Upper lobe of left lung (tissue), 6 donors: ENCODE measurements around the gene FHIT. TPM values are rescaled to one million over a fixed set of nuclear protein-coding genes. Genes with fewer than 3 reads are reported as not detected.

Experiments
- ATAC-seq, 2 donors: fragments of 200-7000 bp; cut with Tn5 transposase; one replicate each; pipeline ENCODE4 v1.9.1; 2022; ENCODE audit warnings: mild to moderate bottlenecking in 2 of 2, moderate library complexity in 2 of 2; ENCODE audit not compliant: low FRiP score in 2 of 2
- DNase-seq, 2 donors: peaks; one replicate each; pipeline ENCODE4 v3.0.0-alpha.2; 2019 to 2020
- H3K27ac ChIP-seq, 4 donors: fragments of 200-600 bp; sonication (generic); one replicate each; pipeline ENCODE4 v1.5.1; 2016 to 2019
- H3K27me3 ChIP-seq, 4 donors: fragments of 200-600 bp; sonication (generic); one replicate each; pipeline ENCODE4 v1.5.1; 2017 to 2019
- H3K36me3 ChIP-seq, 4 donors: fragments of 200-600 bp; sonication (generic); one replicate each; pipeline ENCODE4 v1.5.1; 2016 to 2019
- H3K4me1 ChIP-seq, 4 donors: fragments of 200-600 bp; sonication (generic); one replicate each; pipeline ENCODE4 v1.5.1; 2018 to 2019
- H3K4me3 ChIP-seq, 4 donors: fragments of 200-600 bp; sonication (generic); one replicate each; pipeline ENCODE4 v1.5.1; 2017 to 2019; ENCODE audit warnings: mild to moderate bottlenecking in 2 of 4, moderate library complexity in 1 of 4
- H3K9me3 ChIP-seq, 4 donors: fragments of 200-600 bp; sonication (generic); one replicate each; pipeline ENCODE4 v1.5.1; 2018 to 2019
- CTCF ChIP-seq, 6 experiments: fragments of 450-650 bp in 4 of 6; fragments of 200-600 bp in 2 of 6; sonication (generic) in 2 of 6; IDR thresholded peaks; one replicate each; pipeline ENCODE4 v1.5.1; 2016 to 2019; ENCODE audit warnings: antibody characterized with exemption in 6 of 6
- EP300 ChIP-seq, 4 donors: sonication (generic); formaldehyde crosslinking; IDR thresholded peaks; one replicate each; pipeline ENCODE4 v1.5.1; 2017; ENCODE audit warnings: antibody characterized with exemption in 4 of 4, control low read depth in 2 of 4
- POLR2A ChIP-seq, 4 donors: fragments of 450-650 bp; IDR thresholded peaks; one replicate each; pipeline ENCODE4 v1.5.1; 2016 to 2017; ENCODE audit warnings: antibody characterized with exemption in 4 of 4, mild to moderate bottlenecking in 2 of 4
- POLR2AphosphoS5 ChIP-seq, 2 donors: sonication (generic); formaldehyde crosslinking; IDR thresholded peaks; one replicate each; pipeline ENCODE4 v1.5.1; 2017; ENCODE audit warnings: antibody characterized with exemption in 2 of 2
- WGBS, 2 donors: methylation state at CpG; one replicate each; pipeline ENCODE4 v1.1.5; 2017 to 2018; 5-methylcytosine and 5-hydroxymethylcytosine counted together
- total RNA-seq, 6 donors: library from RNA; depleted of rRNA in 4 of 6; stranded (reverse); fragments of >200 nt in 4 of 6; gene quantifications; one replicate each; pipeline versions ENCODE4 v1.1.0 to v1.2.1, GENCODE V29; 2016 to 2021
- donor health status: DM: no; HTN: no; CAD: no; lungs with moderate emphysema.
- donor health status: DM: no; HTN: yes; CAD: no; lungs with severe emphysema.

The FHIT gene
- total RNA-seq, 6 donors from 2014 or later = 6.8 to 56.6 (median 11.1) TPM

GRCh38 chr3:59970796-59971195, 1280.5 kb downstream of the FHIT start:
- H3K4me3 ChIP-seq = no peak overlapping the region
- WGBS, 2 donors = 89 to 91% methylated on average over 4 of the region's 4 CpGs
- no peaks in the 10 kb centered on the region for H3K9me3 ChIP-seq

GRCh38 chr3:59970376-59970775, 1280.9 kb downstream of the FHIT start:
- no peak for TF ChIP-seq POLR2AphosphoS5 (IDR thresholded peaks at IDR 0.05)
- TF ChIP-seq POLR2A (IDR thresholded peaks at IDR 0.05) = no peak
- TF ChIP-seq EP300 (IDR thresholded peaks at IDR 0.05) = no peak
- no peak for TF ChIP-seq CTCF (IDR thresholded peaks at IDR 0.05)
- H3K27ac ChIP-seq = no peak overlapping the region
- 81 to 82% methylated on average over 6 of the region's 6 CpGs for WGBS, 2 donors
- no peaks in the 10 kb centered on the region for H3K27me3 ChIP-seq
- ATAC-seq (no peak), DNase-seq (no peak)
- H3K4me1 ChIP-seq = no peaks in the 10 kb centered on the region
- H3K4me3 ChIP-seq = no peak overlapping the region
- no peaks in the 10 kb centered on the region for H3K36me3 ChIP-seq
- H3K9me3 ChIP-seq = no peaks in the 10 kb centered on the region

More at GRCh38 chr3:59970796-59971195, 1280.5 kb downstream of the FHIT start:
- no peak for TF ChIP-seq POLR2A (IDR thresholded peaks at IDR 0.05)
- Histone ChIP-seq H3K4me1 (no peaks in the 10 kb centered on the region), H3K36me3 (no peaks in the 10 kb centered on the region), H3K27me3 (no peaks in the 10 kb centered on the region), H3K27ac (no peak overlapping the region)
- DNase-seq (no peak), ATAC-seq (no peak)

- H3K27ac ChIP-seq = no peak overlapping the region
- 80 to 82% methylated on average over 5 of the region's 5 CpGs for WGBS, 2 donors
- H3K9me3 ChIP-seq = no peaks in the 10 kb centered on the region
- no peaks in the 10 kb centered on the region for H3K4me1 ChIP-seq
- no peaks in the 10 kb centered on the region for H3K36me3 ChIP-seq
- no peaks in the 10 kb centered on the region for H3K27me3 ChIP-seq
- DNase-seq (no peak), ATAC-seq (no peak)
- no peak overlapping the region for H3K4me3 ChIP-seq
- TF ChIP-seq POLR2A (IDR thresholded peaks at IDR 0.05) (no peak), CTCF (IDR thresholded peaks at IDR 0.05) (no peak), EP300 (IDR thresholded peaks at IDR 0.05) (no peak), POLR2AphosphoS5 (IDR thresholded peaks at IDR 0.05) (no peak)
Observed at GRCh38 chr3:59968513-59969045, 1282.7 kb downstream of the FHIT start.

GRCh38 chr3:59963676-59964075, 1287.6 kb downstream of the FHIT start:
- 66 to 73% methylated on average over 4 of the region's 4 CpGs for WGBS, 2 donors
- Histone ChIP-seq H3K4me3 (no peak overlapping the region), H3K9me3 (no peaks in the 10 kb centered on the region), H3K27ac (no peak overlapping the region), H3K27me3 (no peaks in the 10 kb centered on the region), H3K4me1 (no peaks in the 10 kb centered on the region), H3K36me3 (no peaks in the 10 kb centered on the region)
- DNase-seq (no peak), ATAC-seq (no peak)
- TF ChIP-seq POLR2AphosphoS5 (IDR thresholded peaks at IDR 0.05) = no peak
- TF ChIP-seq EP300 (IDR thresholded peaks at IDR 0.05) = no peak

GRCh38 chr3:59957150-59957549, 1294.1 kb downstream of the FHIT start:
- 75 to 77% methylated on average over 2 of the region's 2 CpGs for WGBS, 2 donors
- Histone ChIP-seq H3K9me3 (no peaks in the 10 kb centered on the region), H3K4me1 (no peaks in the 10 kb centered on the region), H3K4me3 (no peak overlapping the region), H3K27ac (no peak overlapping the region), H3K27me3 (no peaks in the 10 kb centered on the region), H3K36me3 (no peaks in the 10 kb centered on the region)
- TF ChIP-seq EP300 (IDR thresholded peaks at IDR 0.05) (no peak), POLR2A (IDR thresholded peaks at IDR 0.05) (no peak), CTCF (IDR thresholded peaks at IDR 0.05) (no peak), POLR2AphosphoS5 (IDR thresholded peaks at IDR 0.05) (no peak)
- no peak for ATAC-seq
- DNase-seq = no peak

GRCh38 chr3:59953104-59953503, 1298.1 kb downstream of the FHIT start:
- no peak for DNase-seq
- no peak overlapping the region for H3K27ac ChIP-seq
- ATAC-seq = no peak
- H3K4me1 ChIP-seq = no peaks in the 10 kb centered on the region
- no peak for TF ChIP-seq CTCF (IDR thresholded peaks at IDR 0.05)
- TF ChIP-seq EP300 (IDR thresholded peaks at IDR 0.05) = no peak
- TF ChIP-seq POLR2AphosphoS5 (IDR thresholded peaks at IDR 0.05) = no peak
- no peak for TF ChIP-seq POLR2A (IDR thresholded peaks at IDR 0.05)
- no peaks in the 10 kb centered on the region for H3K9me3 ChIP-seq
- H3K4me3 ChIP-seq = no peak overlapping the region
- H3K36me3 ChIP-seq = no peaks in the 10 kb centered on the region
- no peaks in the 10 kb centered on the region for H3K27me3 ChIP-seq
- WGBS, 2 donors = 92% methylated on average over 7 of the region's 7 CpGs
